Left forelimb (tissue), 1 donor: ENCODE results near the gene ISOC2.
"Not testable (repeated sequence)": the region's sequence is repeated elsewhere in the genome, so short reads cannot be mapped to it uniquely, and the experiment has no call there.

Experiments
- DNase-seq: peaks from one replicate; pipeline ENCODE4 v3.0.0-alpha.2; 2018; ENCODE audit warnings: low spot score

Gene ISOC2

GRCh38 chr19:55457683-55458457 is 3.6 kb downstream of the ISOC2 start:
- no peak for DNase-seq

- DNase-seq = no peak
Observed at GRCh38 chr19:55456347-55456746, 5.1 kb downstream of the ISOC2 start.

GRCh38 chr19:55455576-55456235 is 5.7 kb downstream of the ISOC2 start:
- DNase-seq = no peak

- DNase-seq = no peak
Observed at GRCh38 chr19:55454787-55455243, 6.6 kb downstream of the ISOC2 start.

- DNase-seq = no peak
Observed at GRCh38 chr19:55453511-55454260, 7.8 kb downstream of the ISOC2 start.

GRCh38 chr19:55452749-55453346 is 8.6 kb downstream of the ISOC2 start:
- peak; percentile 96 for DNase-seq

- no peak for DNase-seq
Observed at GRCh38 chr19:55451965-55452748, 9.3 kb downstream of the ISOC2 start.

- DNase-seq = no peak
Observed at GRCh38 chr19:55451163-55451964, 10.1 kb downstream of the ISOC2 start.

- no peak for DNase-seq
Observed at GRCh38 chr19:55449469-55449868, 12.0 kb downstream of the ISOC2 start.

GRCh38 chr19:55448175-55448490 is 13.3 kb downstream of the ISOC2 start:
- DNase-seq = not testable (repeated sequence)

GRCh38 chr19:55447421-55448174 is 13.8 kb downstream of the ISOC2 start:
- DNase-seq = no peak

- no peak for DNase-seq
Observed at GRCh38 chr19:55446060-55446459, 15.4 kb downstream of the ISOC2 start.

GRCh38 chr19:55444646-55445045 is 16.8 kb downstream of the ISOC2 start:
- no peak for DNase-seq

- DNase-seq = no peak
Observed at GRCh38 chr19:55443824-55444480, 17.5 kb downstream of the ISOC2 start.

- no peak for DNase-seq
Observed at GRCh38 chr19:55443045-55443823, 18.2 kb downstream of the ISOC2 start, which contains the start of gene SHISA7. SHISA7 (minus strand) TSS chr19:55443300; CDS start chr19:55442863, 437 bp downstream.

GRCh38 chr19:55442372-55442961 is 19.0 kb downstream of the ISOC2 start:
- no peak for DNase-seq

GRCh38 chr19:55441692-55442321 is 19.6 kb downstream of the ISOC2 start:
- no peak for DNase-seq

GRCh38 chr19:55441319-55441691 is 20.1 kb downstream of the ISOC2 start:
- DNase-seq = no peak
